Measurements from ENCODE around the gene LTN1. TPM values are rescaled to one million over a fixed set of nuclear protein-coding genes. Genes with fewer than 3 reads are reported as not detected.
A peak's percentile ranks its signal among the peaks of the same experiment; 100 is the strongest.

LTN1 gene
- total and polyA plus RNA-seq, 2 of the 13 experiments (the other 11 are each of a cell fraction or from before 2014, with no cell fraction given): 6.7 to 24.6 TPM

DNA sequence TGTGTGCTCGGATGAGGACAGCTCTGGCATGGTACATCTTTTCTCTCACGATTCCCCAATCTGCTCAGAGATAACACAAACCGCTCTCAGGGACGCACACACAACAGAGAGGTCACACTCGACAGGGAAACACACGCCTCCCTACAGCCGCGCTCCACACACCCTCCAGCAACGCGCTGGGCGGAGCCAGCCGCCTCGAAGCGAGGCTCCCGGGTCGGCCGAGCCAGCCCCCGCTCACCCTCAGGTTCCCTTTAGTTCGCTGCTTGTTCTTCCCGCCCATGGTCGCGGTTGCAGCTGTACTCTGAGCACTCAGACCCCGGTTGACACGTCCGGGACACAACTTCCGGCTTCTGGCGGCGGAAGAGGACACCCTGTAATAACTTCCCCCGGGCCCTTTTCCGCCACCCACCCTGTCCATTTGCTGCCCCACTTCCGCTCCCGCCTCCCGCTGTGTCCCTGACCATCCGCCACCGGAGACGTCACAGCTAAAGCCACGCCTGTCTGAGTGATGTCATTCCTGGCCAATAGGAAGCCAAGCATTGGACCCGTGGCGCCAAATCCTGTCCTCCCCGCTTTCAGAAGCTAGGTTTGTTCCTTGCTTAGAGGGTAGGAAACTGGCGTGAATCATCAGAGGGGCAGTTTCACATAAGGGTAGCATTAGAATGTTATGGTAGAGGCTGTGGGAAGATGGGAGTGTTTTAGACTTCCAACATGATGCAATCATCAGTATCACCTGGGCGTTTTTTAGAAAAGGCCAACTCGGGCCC is at the start of gene LTN1 (continued):
- TF ChIP-seq, protein P1, sequence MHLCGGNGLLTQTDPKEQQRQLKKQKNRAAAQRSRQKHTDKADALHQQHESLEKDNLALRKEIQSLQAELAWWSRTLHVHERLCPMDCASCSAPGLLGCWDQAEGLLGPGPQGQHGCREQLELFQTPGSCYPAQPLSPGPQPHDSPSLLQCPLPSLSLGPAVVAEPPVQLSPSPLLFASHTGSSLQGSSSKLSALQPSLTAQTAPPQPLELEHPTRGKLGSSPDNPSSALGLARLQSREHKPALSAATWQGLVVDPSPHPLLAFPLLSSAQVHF (CRISPR knock-in tag; IDR thresholded peaks at IDR 0.05): no peak
- no peak; the same call in 1 of the 2 replicates for TF ChIP-seq POLR2AphosphoS2 (IDR thresholded peaks at IDR 0.05; ENCODE audit: low read depth, low read length)
- TF ChIP-seq, protein P2, sequence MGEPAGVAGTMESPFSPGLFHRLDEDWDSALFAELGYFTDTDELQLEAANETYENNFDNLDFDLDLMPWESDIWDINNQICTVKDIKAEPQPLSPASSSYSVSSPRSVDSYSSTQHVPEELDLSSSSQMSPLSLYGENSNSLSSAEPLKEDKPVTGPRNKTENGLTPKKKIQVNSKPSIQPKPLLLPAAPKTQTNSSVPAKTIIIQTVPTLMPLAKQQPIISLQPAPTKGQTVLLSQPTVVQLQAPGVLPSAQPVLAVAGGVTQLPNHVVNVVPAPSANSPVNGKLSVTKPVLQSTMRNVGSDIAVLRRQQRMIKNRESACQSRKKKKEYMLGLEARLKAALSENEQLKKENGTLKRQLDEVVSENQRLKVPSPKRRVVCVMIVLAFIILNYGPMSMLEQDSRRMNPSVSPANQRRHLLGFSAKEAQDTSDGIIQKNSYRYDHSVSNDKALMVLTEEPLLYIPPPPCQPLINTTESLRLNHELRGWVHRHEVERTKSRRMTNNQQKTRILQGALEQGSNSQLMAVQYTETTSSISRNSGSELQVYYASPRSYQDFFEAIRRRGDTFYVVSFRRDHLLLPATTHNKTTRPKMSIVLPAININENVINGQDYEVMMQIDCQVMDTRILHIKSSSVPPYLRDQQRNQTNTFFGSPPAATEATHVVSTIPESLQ (CRISPR knock-in tag; conservative IDR thresholded peaks at IDR 0.05): no peak
- TF ChIP-seq, protein P3, sequence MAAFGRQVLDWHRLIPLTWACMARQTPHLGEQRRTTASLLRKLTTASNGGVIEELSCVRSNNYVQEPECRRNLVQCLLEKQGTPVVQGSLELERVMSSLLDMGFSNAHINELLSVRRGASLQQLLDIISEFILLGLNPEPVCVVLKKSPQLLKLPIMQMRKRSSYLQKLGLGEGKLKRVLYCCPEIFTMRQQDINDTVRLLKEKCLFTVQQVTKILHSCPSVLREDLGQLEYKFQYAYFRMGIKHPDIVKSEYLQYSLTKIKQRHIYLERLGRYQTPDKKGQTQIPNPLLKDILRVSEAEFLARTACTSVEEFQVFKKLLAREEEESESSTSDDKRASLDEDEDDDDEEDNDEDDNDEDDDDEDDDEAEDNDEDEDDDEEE (CRISPR knock-in tag; IDR thresholded peaks at IDR 0.05): no peak
- peak; percentile 69; the same call in 1 of the 2 replicates for TF ChIP-seq ISL2 (CRISPR knock-in tag; IDR thresholded peaks at IDR 0.05)
- TF ChIP-seq RARG (CRISPR knock-in tag; IDR thresholded peaks at IDR 0.05; ENCODE audit: low read depth): no peak
- TF ChIP-seq, protein P4, sequence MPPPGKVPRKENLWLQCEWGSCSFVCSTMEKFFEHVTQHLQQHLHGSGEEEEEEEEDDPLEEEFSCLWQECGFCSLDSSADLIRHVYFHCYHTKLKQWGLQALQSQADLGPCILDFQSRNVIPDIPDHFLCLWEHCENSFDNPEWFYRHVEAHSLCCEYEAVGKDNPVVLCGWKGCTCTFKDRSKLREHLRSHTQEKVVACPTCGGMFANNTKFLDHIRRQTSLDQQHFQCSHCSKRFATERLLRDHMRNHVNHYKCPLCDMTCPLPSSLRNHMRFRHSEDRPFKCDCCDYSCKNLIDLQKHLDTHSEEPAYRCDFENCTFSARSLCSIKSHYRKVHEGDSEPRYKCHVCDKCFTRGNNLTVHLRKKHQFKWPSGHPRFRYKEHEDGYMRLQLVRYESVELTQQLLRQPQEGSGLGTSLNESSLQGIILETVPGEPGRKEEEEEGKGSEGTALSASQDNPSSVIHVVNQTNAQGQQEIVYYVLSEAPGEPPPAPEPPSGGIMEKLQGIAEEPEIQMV (CRISPR knock-in tag; IDR thresholded peaks at IDR 0.05; ENCODE audit: low read depth): peak; percentile 25; the same call in 1 of the 2 replicates
- TF ChIP-seq NAIF1 (CRISPR knock-in tag; IDR thresholded peaks at IDR 0.05; ENCODE audit: borderline replicate concordance): 0 out of 2 replicates have a peak, but pooled peaks have one; percentile 52
- TF ChIP-seq CCDC6 (CRISPR knock-in tag; IDR thresholded peaks at IDR 0.05): no peak
- TF ChIP-seq GZF1 (CRISPR knock-in tag; IDR thresholded peaks at IDR 0.05): no peak
- TF ChIP-seq NCOA1 (CRISPR knock-in tag; IDR thresholded peaks at IDR 0.05): no peak
- TF ChIP-seq MLLT10 (CRISPR knock-in tag; IDR thresholded peaks at IDR 0.05): no peak
- no peak for TF ChIP-seq ZNF550 (CRISPR knock-in tag; IDR thresholded peaks at IDR 0.05; ENCODE audit: borderline replicate concordance)
- TF ChIP-seq, protein P5, sequence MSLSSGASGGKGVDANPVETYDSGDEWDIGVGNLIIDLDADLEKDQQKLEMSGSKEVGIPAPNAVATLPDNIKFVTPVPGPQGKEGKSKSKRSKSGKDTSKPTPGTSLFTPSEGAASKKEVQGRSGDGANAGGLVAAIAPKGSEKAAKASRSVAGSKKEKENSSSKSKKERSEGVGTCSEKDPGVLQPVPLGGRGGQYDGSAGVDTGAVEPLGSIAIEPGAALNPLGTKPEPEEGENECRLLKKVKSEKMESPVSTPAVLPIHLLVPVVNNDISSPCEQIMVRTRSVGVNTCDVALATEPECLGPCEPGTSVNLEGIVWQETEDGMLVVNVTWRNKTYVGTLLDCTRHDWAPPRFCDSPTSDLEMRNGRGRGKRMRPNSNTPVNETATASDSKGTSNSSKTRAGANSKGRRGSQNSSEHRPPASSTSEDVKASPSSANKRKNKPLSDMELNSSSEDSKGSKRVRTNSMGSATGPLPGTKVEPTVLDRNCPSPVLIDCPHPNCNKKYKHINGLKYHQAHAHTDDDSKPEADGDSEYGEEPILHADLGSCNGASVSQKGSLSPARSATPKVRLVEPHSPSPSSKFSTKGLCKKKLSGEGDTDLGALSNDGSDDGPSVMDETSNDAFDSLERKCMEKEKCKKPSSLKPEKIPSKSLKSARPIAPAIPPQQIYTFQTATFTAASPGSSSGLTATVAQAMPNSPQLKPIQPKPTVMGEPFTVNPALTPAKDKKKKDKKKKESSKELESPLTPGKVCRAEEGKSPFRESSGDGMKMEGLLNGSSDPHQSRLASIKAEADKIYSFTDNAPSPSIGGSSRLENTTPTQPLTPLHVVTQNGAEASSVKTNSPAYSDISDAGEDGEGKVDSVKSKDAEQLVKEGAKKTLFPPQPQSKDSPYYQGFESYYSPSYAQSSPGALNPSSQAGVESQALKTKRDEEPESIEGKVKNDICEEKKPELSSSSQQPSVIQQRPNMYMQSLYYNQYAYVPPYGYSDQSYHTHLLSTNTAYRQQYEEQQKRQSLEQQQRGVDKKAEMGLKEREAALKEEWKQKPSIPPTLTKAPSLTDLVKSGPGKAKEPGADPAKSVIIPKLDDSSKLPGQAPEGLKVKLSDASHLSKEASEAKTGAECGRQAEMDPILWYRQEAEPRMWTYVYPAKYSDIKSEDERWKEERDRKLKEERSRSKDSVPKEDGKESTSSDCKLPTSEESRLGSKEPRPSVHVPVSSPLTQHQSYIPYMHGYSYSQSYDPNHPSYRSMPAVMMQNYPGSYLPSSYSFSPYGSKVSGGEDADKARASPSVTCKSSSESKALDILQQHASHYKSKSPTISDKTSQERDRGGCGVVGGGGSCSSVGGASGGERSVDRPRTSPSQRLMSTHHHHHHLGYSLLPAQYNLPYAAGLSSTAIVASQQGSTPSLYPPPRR (CRISPR knock-in tag; IDR thresholded peaks at IDR 0.05; ENCODE audit: borderline replicate concordance): no peak
- no peak for TF ChIP-seq ZNF724P (CRISPR knock-in tag; IDR thresholded peaks at IDR 0.05; ENCODE audit: borderline replicate concordance)
- peak; percentile 86; the same call in 1 of the 2 replicates for TF ChIP-seq ZNF768 (CRISPR knock-in tag; IDR thresholded peaks at IDR 0.05)
- TF ChIP-seq, protein P6, sequence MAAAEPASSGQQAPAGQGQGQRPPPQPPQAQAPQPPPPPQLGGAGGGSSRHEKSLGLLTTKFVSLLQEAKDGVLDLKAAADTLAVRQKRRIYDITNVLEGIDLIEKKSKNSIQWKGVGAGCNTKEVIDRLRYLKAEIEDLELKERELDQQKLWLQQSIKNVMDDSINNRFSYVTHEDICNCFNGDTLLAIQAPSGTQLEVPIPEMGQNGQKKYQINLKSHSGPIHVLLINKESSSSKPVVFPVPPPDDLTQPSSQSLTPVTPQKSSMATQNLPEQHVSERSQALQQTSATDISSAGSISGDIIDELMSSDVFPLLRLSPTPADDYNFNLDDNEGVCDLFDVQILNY (CRISPR knock-in tag; conservative IDR thresholded peaks at IDR 0.05): peak; percentile 98
- no peak for TF ChIP-seq NR2F2 (IDR thresholded peaks at IDR 0.05; ENCODE audit: borderline replicate concordance, low read depth)

All from HepG2 (cell line).